ENCODE measurements around the gene APOBEC3A. TPM values are rescaled to one million over a fixed set of nuclear protein-coding genes. Genes with fewer than 3 reads are reported as not detected.
A peak's percentile ranks its signal among the peaks of the same experiment; 100 is the strongest.

Gene APOBEC3A
- total and polyA plus RNA-seq, 2 of the 13 experiments (the other 11 are each of a cell fraction or from before 2014, with no cell fraction given): not detected

GRCh38 chr22:38924347-38924952 lies 33.0 kb upstream of the APOBEC3A start (continued):
- TF ChIP-seq, protein P1, sequence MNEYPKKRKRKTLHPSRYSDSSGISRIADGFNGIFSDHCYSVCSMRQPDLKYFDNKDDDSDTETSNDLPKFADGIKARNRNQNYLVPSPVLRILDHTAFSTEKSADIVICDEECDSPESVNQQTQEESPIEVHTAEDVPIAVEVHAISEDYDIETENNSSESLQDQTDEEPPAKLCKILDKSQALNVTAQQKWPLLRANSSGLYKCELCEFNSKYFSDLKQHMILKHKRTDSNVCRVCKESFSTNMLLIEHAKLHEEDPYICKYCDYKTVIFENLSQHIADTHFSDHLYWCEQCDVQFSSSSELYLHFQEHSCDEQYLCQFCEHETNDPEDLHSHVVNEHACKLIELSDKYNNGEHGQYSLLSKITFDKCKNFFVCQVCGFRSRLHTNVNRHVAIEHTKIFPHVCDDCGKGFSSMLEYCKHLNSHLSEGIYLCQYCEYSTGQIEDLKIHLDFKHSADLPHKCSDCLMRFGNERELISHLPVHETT (CRISPR knock-in tag; conservative IDR thresholded peaks at IDR 0.05): no peak
- TF ChIP-seq KLF9 (CRISPR knock-in tag; IDR thresholded peaks at IDR 0.05; ENCODE audit: low read depth): no peak
- 0 out of 2 replicates have a peak, but pooled peaks have one; percentile 14 for TF ChIP-seq ONECUT2 (CRISPR knock-in tag; IDR thresholded peaks at IDR 0.05)
- TF ChIP-seq ZFYVE20 (CRISPR knock-in tag; IDR thresholded peaks at IDR 0.05; ENCODE audit: borderline replicate concordance, low read depth): no peak
- no peak for TF ChIP-seq JARID2 (CRISPR knock-in tag; IDR thresholded peaks at IDR 0.05; ENCODE audit: insufficient replicate concordance)
- TF ChIP-seq, protein P2, sequence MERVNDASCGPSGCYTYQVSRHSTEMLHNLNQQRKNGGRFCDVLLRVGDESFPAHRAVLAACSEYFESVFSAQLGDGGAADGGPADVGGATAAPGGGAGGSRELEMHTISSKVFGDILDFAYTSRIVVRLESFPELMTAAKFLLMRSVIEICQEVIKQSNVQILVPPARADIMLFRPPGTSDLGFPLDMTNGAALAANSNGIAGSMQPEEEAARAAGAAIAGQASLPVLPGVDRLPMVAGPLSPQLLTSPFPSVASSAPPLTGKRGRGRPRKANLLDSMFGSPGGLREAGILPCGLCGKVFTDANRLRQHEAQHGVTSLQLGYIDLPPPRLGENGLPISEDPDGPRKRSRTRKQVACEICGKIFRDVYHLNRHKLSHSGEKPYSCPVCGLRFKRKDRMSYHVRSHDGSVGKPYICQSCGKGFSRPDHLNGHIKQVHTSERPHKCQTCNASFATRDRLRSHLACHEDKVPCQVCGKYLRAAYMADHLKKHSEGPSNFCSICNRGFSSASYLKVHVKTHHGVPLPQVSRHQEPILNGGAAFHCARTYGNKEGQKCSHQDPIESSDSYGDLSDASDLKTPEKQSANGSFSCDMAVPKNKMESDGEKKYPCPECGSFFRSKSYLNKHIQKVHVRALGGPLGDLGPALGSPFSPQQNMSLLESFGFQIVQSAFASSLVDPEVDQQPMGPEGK (CRISPR knock-in tag; IDR thresholded peaks at IDR 0.05): peak; percentile 62
- TF ChIP-seq ZNF367 (CRISPR knock-in tag; IDR thresholded peaks at IDR 0.05; ENCODE audit: borderline replicate concordance): no peak
- no peak for TF ChIP-seq ZFAT (CRISPR knock-in tag; conservative IDR thresholded peaks at IDR 0.05)
- TF ChIP-seq MAFF (IDR thresholded peaks at IDR 0.05; ENCODE audit: low read depth, low read length): no peak
- TF ChIP-seq ZNF234 (CRISPR knock-in tag; conservative IDR thresholded peaks at IDR 0.05): no peak; the same call in 1 of the 2 replicates
- no peak for TF ChIP-seq ZFP62 (CRISPR knock-in tag; IDR thresholded peaks at IDR 0.05)
- peak; percentile 22; the same call in 1 of the 2 replicates for TF ChIP-seq SP5 (CRISPR knock-in tag; IDR thresholded peaks at IDR 0.05; ENCODE audit: borderline replicate concordance, low read depth)
- TF ChIP-seq, protein P3, sequence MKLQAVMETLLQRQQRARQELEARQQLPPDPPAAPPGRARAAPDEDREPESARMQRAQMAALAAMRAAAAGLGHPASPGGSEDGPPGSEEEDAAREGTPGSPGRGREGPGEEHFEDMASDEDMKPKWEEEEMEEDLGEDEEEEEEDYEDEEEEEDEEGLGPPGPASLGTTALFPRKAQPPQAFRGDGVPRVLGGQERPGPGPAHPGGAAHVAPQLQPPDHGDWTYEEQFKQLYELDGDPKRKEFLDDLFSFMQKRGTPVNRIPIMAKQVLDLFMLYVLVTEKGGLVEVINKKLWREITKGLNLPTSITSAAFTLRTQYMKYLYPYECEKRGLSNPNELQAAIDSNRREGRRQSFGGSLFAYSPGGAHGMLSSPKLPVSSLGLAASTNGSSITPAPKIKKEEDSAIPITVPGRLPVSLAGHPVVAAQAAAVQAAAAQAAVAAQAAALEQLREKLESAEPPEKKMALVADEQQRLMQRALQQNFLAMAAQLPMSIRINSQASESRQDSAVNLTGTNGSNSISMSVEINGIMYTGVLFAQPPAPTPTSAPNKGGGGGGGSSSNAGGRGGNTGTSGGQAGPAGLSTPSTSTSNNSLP (IDR thresholded peaks at IDR 0.05; ENCODE audit: low read depth, low read length): peak; percentile 70
- TF ChIP-seq JUNB (CRISPR knock-in tag; IDR thresholded peaks at IDR 0.05; ENCODE audit: borderline replicate concordance): peak; percentile 93; the same call in 1 of the 2 replicates
- peak; percentile 36 for TF ChIP-seq YY1 (IDR thresholded peaks at IDR 0.05; ENCODE audit: insufficient read depth, insufficient replicate concordance, low read depth, low read length)
- no peak for TF ChIP-seq TOE1 (CRISPR knock-in tag; IDR thresholded peaks at IDR 0.05)
- no peak for TF ChIP-seq RELA (CRISPR knock-in tag; IDR thresholded peaks at IDR 0.05)
- no peak for TF ChIP-seq ZNF569 (CRISPR knock-in tag; IDR thresholded peaks at IDR 0.05; ENCODE audit: borderline replicate concordance)
- peak; percentile 88 for TF ChIP-seq ARID5B (CRISPR knock-in tag; IDR thresholded peaks at IDR 0.05)
- TF ChIP-seq HMG20A (CRISPR knock-in tag; IDR thresholded peaks at IDR 0.05; ENCODE audit: borderline replicate concordance): peak; percentile 79; the same call in 1 of the 2 replicates
- no peak for TF ChIP-seq ZNF567 (CRISPR knock-in tag; IDR thresholded peaks at IDR 0.05; ENCODE audit: borderline replicate concordance)
- no peak for TF ChIP-seq ZSCAN30 (CRISPR knock-in tag; IDR thresholded peaks at IDR 0.05)
